COLO829 (cell line): Measurements from ENCODE around the gene ZFHX3.
A peak's percentile ranks its signal among the peaks of the same experiment; 100 is the strongest.
"Not testable (repeated sequence)": the region's sequence is repeated elsewhere in the genome, so short reads cannot be mapped to it uniquely, and the experiment has no call there.

Source experiments
- DNase-seq: peaks from one replicate; pipeline ENCODE4 v3.0.0; 2012; ENCODE audit warnings: low spot score

The ZFHX3 gene

GRCh38 chr16:73020409-73020884 lies 27.5 kb downstream of the ZFHX3 start:
- DNase-seq: peak; percentile 70

- DNase-seq: peak; percentile 57
These were observed 28.2 kb downstream of the ZFHX3 start for GRCh38 chr16:73019457-73020362.

- DNase-seq: no peak
These were observed 29.0 kb downstream of the ZFHX3 start for GRCh38 chr16:73018821-73019456.

GRCh38 chr16:73017321-73017720 lies 30.6 kb downstream of the ZFHX3 start:
- no peak for DNase-seq

- peak; percentile 42 for DNase-seq
These were observed 31.5 kb downstream of the ZFHX3 start for GRCh38 chr16:73016488-73016830.

- no peak for DNase-seq
These were observed 32.1 kb downstream of the ZFHX3 start for GRCh38 chr16:73015612-73016487.

GRCh38 chr16:73014768-73015167 lies 33.2 kb downstream of the ZFHX3 start:
- no peak for DNase-seq

- no peak for DNase-seq
These were observed 34.0 kb downstream of the ZFHX3 start for GRCh38 chr16:73013974-73014373.

GRCh38 chr16:73012341-73012740 lies 35.6 kb downstream of the ZFHX3 start:
- no peak for DNase-seq

- DNase-seq: no peak
These were observed 36.0 kb downstream of the ZFHX3 start for GRCh38 chr16:73011926-73012325.

- no peak for DNase-seq
These were observed 37.7 kb downstream of the ZFHX3 start for GRCh38 chr16:73010150-73010676.

- DNase-seq: not testable (repeated sequence)
These were observed 38.2 kb downstream of the ZFHX3 start for GRCh38 chr16:73009710-73010109.

GRCh38 chr16:73006026-73006425 lies 41.9 kb downstream of the ZFHX3 start:
- DNase-seq: no peak

- no peak for DNase-seq
These were observed 45.1 kb downstream of the ZFHX3 start for GRCh38 chr16:73002866-73003265.

GRCh38 chr16:73000907-73001521 lies 46.9 kb downstream of the ZFHX3 start:
- DNase-seq: no peak

- DNase-seq: peak; percentile 85
These were observed 47.7 kb downstream of the ZFHX3 start for GRCh38 chr16:73000020-73000906.

- no peak for DNase-seq
These were observed 48.3 kb downstream of the ZFHX3 start for GRCh38 chr16:72999541-73000019.

GRCh38 chr16:72997141-72997542 lies 50.8 kb downstream of the ZFHX3 start:
- no peak for DNase-seq

- no peak for DNase-seq
These were observed 51.5 kb downstream of the ZFHX3 start for GRCh38 chr16:72996291-72997062.

GRCh38 chr16:72995882-72996270 lies 52.1 kb downstream of the ZFHX3 start:
- DNase-seq: not testable (repeated sequence)
